Measurements from ENCODE around the gene P4HB. TPM values are rescaled to one million over a fixed set of nuclear protein-coding genes. Genes with fewer than 3 reads are reported as not detected.

The P4HB gene
- total and polyA plus RNA-seq, 4 donors, result 143 to 443 (median 283) TPM

DNA sequence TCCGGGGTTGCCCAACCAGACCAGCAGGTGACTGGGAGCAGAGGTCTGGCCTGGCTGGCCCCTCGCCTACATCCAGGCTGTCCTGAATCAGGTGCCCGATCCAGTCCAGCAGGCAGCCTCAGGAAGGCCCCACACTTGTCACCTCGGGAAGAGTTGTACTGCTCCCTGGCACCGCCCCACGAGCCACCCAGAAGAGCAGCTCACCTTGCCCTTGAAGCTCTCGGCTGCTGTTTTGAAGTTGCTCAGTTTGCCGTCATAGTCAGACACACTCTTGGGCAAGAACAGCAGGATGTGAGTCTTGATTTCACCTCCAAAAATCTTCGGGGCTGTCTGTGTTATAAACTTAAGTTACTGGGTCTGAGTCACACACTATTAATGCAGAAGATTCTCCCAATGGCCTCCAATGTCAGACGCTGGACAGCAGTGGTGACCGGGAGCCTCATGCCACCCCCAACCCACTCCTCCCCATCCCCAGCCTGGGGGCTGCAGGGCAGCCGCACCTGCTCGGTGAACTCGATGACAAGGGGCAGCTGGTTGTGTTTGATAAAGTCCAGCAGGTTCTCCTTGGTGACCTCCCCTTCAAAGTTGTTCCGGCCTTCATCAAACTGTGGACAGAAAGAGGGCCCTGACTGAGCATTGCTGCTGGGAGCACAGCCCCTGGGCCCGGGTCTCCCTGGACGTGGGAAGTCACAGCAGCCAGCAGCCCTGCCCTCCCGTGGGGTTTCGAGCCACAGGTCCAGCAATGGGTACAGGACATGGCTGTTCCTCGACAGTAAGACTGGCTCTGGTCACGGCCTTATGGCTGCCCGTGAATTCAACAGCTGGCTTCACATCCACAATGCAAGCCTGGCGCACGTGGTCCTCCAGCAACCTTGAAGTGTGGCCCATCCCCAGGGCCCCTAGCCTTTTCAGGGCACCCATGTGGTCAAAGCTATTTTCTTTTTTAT lies 13.3 kb downstream of the P4HB start:
- H3K27ac ChIP-seq (ENCODE audit: low read depth, low read length), result no peak overlapping the region
- H3K9me3 ChIP-seq (ENCODE audit: control insufficient read depth, insufficient read depth, low read length), result no peaks in the 10 kb centered on the region
- peaks cover 88% of the 10 kb centered on the region for H3K36me3 ChIP-seq (ENCODE audit: control insufficient read depth, insufficient read depth, low read length)
- no peaks in the 10 kb centered on the region for H3K27me3 ChIP-seq (ENCODE audit: control insufficient read depth, insufficient read depth, low read length)
- H3K4me3 ChIP-seq (ENCODE audit: low read depth, low read length), result no peak overlapping the region
- WGBS (ENCODE audit: insufficient coverage), result 94% methylated on average over 22 of the region's 24 CpGs
- H3K4me1 ChIP-seq (ENCODE audit: control insufficient read depth, insufficient read depth, low read length), result no peaks in the 10 kb centered on the region
- DNase-seq (ENCODE audit: low read depth in 4 of 6, low spot score in 6 of 6), result no peak

DNA sequence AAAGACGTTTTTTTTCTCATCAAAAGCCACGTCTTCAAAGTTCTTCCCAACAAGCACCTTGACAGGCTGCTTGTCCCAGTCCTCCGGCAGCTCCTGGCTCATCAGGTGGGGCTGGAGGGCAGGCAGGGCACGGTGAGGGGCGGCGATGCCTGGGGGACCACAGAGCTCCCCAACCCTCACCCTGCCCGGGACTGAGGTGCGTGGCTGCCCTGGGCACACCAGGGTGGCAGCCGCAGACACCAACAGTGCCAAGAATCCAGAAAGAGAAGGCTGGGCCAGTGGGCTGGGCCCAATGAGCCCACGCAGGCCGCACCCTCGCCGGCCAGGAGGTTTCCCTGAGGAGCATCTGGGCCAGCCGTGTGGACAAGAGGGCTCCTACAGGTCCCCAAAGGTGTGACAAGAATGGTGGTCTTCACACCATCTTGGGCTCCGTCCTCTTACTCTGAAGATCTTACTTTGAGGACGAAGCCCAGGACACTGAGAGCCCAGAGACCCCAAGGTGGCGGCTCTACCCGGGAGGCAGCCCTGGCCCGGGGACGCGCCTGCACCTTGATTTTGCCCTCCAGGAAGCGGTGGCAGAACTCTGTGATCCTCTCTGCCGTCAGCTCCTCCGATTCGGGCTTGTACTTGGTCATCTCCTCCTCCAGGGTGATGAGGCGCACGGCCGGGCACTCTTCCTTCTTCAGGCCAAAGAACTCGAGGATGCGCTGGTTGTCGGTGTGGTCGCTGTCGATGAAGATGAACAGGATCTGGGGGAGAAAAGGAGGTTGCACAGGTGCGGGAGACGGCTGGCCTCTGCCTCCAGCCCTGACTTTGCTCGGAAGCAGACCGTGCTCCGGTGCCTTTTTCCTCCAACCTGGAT lies 14.2 kb downstream of the P4HB start:
- no peaks in the 10 kb centered on the region for H3K4me1 ChIP-seq (ENCODE audit: control insufficient read depth, insufficient read depth, low read length)
- H3K9me3 ChIP-seq (ENCODE audit: control insufficient read depth, insufficient read depth, low read length), result no peaks in the 10 kb centered on the region
- H3K27me3 ChIP-seq (ENCODE audit: control insufficient read depth, insufficient read depth, low read length), result no peaks in the 10 kb centered on the region
- H3K36me3 ChIP-seq (ENCODE audit: control insufficient read depth, insufficient read depth, low read length), result peaks cover 88% of the 10 kb centered on the region
- no peak overlapping the region for H3K4me3 ChIP-seq (ENCODE audit: low read depth, low read length)
- no peak overlapping the region for H3K27ac ChIP-seq (ENCODE audit: low read depth, low read length)
- no peak for DNase-seq (ENCODE audit: low read depth in 4 of 6, low spot score in 6 of 6)
- WGBS (ENCODE audit: insufficient coverage), result 96% methylated on average over 36 of the region's 38 CpGs

DNA sequence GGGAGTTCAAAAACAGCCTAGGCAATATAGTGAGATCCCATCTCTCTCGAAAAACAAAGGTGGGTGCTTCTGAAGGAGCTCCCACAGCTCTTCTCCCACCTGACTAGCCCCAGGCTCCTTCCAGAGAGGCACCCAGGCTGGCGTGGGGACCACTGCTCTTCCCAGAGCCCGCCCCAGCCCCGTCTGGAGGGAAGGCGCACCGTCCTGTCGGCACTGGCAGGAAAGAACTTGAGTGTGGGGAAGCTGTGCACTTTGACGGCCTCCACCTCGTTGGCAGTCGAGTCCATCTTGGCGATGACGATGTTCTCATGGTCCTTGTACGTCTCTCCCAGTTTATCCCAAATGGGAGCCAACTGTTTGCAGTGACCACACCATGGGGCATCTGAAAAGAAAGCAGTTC lies 15.0 kb downstream of the P4HB start:
- peaks cover 86% of the 10 kb centered on the region for H3K36me3 ChIP-seq (ENCODE audit: control insufficient read depth, insufficient read depth, low read length)

DNA sequence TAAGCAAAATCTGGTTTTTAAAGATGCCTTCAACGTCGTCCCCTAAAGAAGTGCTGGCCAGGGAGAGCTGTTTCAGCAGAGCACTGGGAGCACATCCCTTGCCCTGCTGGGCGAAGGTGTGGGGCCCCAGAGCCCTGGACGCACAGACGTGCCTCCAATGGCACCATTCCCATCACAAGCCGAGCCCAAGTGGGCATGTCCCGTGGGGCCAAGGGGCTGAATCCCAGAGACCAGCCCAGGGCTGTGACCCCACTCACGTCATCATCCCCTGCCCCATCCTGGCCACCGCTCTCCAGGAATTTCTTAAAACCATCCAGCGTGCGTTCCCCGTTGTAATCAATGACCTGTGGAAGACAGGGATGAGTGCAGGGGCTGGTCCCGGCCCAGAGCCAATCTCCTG lies 15.4 kb downstream of the P4HB start:
- peaks cover 86% of the 10 kb centered on the region for H3K36me3 ChIP-seq (ENCODE audit: control insufficient read depth, insufficient read depth, low read length)
- WGBS (ENCODE audit: insufficient coverage), result 94% methylated on average over 13 of the region's 13 CpGs
- H3K27me3 ChIP-seq (ENCODE audit: control insufficient read depth, insufficient read depth, low read length), result no peaks in the 10 kb centered on the region
- H3K4me3 ChIP-seq (ENCODE audit: low read depth, low read length), result no peak overlapping the region
- H3K9me3 ChIP-seq (ENCODE audit: control insufficient read depth, insufficient read depth, low read length), result no peaks in the 10 kb centered on the region
- no peaks in the 10 kb centered on the region for H3K4me1 ChIP-seq (ENCODE audit: control insufficient read depth, insufficient read depth, low read length)
- DNase-seq (ENCODE audit: low read depth in 4 of 6, low spot score in 6 of 6), result no peak
- H3K27ac ChIP-seq (ENCODE audit: low read depth, low read length), result no peak overlapping the region

More for the DNA sequence above, 15.0 kb downstream of the P4HB start:
- no peaks in the 10 kb centered on the region for H3K4me1 ChIP-seq (ENCODE audit: control insufficient read depth, insufficient read depth, low read length)
- H3K9me3 ChIP-seq (ENCODE audit: control insufficient read depth, insufficient read depth, low read length), result no peaks in the 10 kb centered on the region
- no peak for DNase-seq (ENCODE audit: low read depth in 4 of 6, low spot score in 6 of 6)
- no peak overlapping the region for H3K4me3 ChIP-seq (ENCODE audit: low read depth, low read length)
- H3K27me3 ChIP-seq (ENCODE audit: control insufficient read depth, insufficient read depth, low read length), result no peaks in the 10 kb centered on the region
- no peak overlapping the region for H3K27ac ChIP-seq (ENCODE audit: low read depth, low read length)
- 92% methylated on average over 12 of the region's 13 CpGs for WGBS (ENCODE audit: insufficient coverage)

DNA sequence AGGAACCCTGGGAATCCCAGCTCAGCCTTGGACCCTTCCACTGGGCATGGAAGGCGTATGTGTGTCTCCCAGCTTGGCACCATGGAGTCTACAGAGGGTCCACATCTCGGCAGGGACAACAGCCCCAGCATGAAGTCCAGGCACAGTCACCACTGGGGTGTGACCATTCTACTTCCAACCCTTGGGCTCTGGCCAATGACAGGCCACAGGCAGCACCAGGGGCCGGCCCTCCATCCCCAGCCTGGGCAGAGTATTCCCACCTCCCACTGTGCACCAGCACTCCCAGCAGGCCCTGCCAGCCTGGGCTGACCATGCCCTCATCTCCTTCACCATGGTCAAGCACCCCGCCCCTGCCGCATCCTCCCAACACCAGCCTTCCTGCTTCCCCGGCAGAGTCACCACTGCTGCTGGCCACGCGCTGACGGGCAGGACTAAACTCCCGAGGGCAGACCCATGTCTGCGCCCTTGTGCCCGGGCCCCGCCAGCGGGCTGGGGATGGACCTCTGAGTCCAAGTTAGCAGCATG lies 15.9 kb downstream of the P4HB start:
- Histone ChIP-seq H3K4me3 (ENCODE audit: low read depth, low read length) (no peak overlapping the region), H3K27me3 (ENCODE audit: control insufficient read depth, insufficient read depth, low read length) (no peaks in the 10 kb centered on the region), H3K27ac (ENCODE audit: low read depth, low read length) (no peak overlapping the region), H3K4me1 (ENCODE audit: control insufficient read depth, insufficient read depth, low read length) (no peaks in the 10 kb centered on the region), H3K9me3 (ENCODE audit: control insufficient read depth, insufficient read depth, low read length) (no peaks in the 10 kb centered on the region), H3K36me3 (ENCODE audit: control insufficient read depth, insufficient read depth, low read length) (peaks cover 83% of the 10 kb centered on the region)
- DNase-seq (ENCODE audit: low read depth in 4 of 6, low spot score in 6 of 6), result no peak
- WGBS (ENCODE audit: insufficient coverage), result 96% methylated on average over 14 of the region's 14 CpGs

DNA sequence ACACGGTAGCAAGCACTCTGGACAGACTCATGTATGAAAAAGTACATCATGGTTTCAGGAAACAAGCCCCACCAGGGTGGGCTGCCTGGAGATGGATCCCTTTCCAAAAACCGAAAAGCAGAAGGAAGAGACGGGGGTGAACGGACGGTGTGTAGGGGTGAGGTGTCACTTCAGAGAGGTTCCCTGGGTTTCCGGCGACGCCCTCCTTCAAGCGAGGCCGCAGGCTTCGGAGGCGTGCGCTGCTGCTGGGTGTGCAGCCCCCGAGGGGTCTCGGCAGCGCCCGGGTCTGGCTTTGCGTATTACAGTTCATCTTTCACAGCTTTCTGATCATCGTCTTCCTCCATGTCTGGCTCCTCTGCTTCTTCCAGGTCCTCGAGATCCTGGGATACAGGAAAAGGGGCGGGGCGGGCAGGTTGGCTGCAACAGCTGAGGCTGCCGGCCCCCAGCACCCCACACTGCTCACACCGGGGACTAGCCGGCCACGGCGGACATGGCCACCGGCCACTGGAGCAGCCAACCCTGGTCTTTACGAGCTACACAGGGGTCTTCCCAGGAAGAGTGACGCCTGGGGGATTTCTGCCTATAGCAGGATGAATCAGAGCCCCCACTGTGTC lies 16.5 kb downstream of the P4HB start:
- WGBS (ENCODE audit: insufficient coverage), result 94% methylated on average over 27 of the region's 30 CpGs
- no peak for DNase-seq (ENCODE audit: low read depth in 4 of 6, low spot score in 6 of 6)

DNA sequence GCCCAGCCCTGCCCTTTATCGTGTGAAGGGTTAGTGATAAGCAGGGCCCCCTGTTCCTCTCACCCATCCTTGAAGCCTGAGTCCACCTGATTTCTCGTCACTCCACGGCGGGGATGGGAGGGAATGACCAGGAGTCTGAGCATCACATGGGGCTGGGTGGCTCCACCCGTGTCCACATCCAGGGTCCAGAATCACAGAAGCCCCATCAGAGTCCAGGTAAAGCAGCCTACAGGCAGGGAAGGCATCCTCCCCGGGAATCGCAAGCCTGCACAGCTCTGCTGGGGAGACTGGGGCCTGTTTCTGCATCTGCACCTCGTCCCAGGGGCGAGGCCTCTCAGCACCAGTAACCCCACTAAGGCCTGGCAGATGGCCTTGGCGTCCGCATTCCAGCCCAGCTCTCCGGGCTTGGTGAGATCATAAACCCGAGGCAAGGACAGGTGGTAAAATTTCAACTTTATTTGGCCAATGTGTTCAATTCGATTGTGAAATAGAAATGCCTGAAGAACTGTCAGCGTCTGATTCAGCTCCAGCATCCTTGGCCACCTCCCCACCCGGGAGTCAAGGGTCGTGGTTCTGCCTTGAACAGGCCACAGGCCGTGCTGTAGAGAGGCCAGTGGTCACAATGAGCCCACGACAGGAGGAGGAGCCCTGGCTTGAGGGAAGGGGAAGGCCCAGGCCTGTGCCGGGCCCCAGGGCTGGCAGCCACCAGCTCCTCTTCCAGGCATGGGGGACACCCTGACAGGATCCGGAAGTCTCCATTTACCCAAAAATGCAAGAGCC lies 17.4 kb downstream of the P4HB start:
- Histone ChIP-seq H3K36me3 (ENCODE audit: control insufficient read depth, insufficient read depth, low read length) (peaks cover 72% of the 10 kb centered on the region), H3K9me3 (ENCODE audit: control insufficient read depth, insufficient read depth, low read length) (no peaks in the 10 kb centered on the region), H3K4me3 (ENCODE audit: low read depth, low read length) (no peak overlapping the region), H3K4me1 (ENCODE audit: control insufficient read depth, insufficient read depth, low read length) (no peaks in the 10 kb centered on the region), H3K27ac (ENCODE audit: low read depth, low read length) (no peak overlapping the region), H3K27me3 (ENCODE audit: control insufficient read depth, insufficient read depth, low read length) (no peaks in the 10 kb centered on the region)
- WGBS (ENCODE audit: insufficient coverage), result 86% methylated on average over 17 of the region's 21 CpGs
- DNase-seq (ENCODE audit: low read depth in 4 of 6, low spot score in 6 of 6), result no peak

More for the DNA sequence above, 16.5 kb downstream of the P4HB start:
- H3K27me3 ChIP-seq (ENCODE audit: control insufficient read depth, insufficient read depth, low read length), result no peaks in the 10 kb centered on the region
- H3K9me3 ChIP-seq (ENCODE audit: control insufficient read depth, insufficient read depth, low read length), result no peaks in the 10 kb centered on the region
- H3K4me1 ChIP-seq (ENCODE audit: control insufficient read depth, insufficient read depth, low read length), result no peaks in the 10 kb centered on the region
- H3K4me3 ChIP-seq (ENCODE audit: low read depth, low read length), result no peak overlapping the region
- peaks cover 78% of the 10 kb centered on the region for H3K36me3 ChIP-seq (ENCODE audit: control insufficient read depth, insufficient read depth, low read length)
- no peak overlapping the region for H3K27ac ChIP-seq (ENCODE audit: low read depth, low read length)

DNA sequence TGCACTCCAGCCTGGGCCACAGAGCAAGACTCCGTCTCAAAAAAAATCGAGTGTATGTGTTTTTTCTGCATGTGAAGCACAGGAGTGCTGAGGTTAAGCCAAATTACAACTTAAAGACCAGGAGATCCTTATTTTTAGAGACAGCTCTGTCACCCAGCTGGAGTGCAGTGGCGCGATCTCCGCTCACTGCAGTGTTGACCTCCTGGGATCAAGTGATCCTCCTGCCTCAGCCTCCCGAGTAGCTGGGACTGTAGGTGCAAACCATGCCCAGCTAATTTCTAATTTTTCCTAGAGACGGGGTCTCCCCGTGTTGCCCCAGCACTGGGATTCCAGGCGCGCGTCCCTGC lies 18.0 kb downstream of the P4HB start:
- Histone ChIP-seq H3K36me3 (ENCODE audit: control insufficient read depth, insufficient read depth, low read length) (peaks cover 66% of the 10 kb centered on the region), H3K27me3 (ENCODE audit: control insufficient read depth, insufficient read depth, low read length) (no peaks in the 10 kb centered on the region), H3K4me1 (ENCODE audit: control insufficient read depth, insufficient read depth, low read length) (no peaks in the 10 kb centered on the region), H3K27ac (ENCODE audit: low read depth, low read length) (no peak overlapping the region), H3K9me3 (ENCODE audit: control insufficient read depth, insufficient read depth, low read length) (no peaks in the 10 kb centered on the region), H3K4me3 (ENCODE audit: low read depth, low read length) (no peak overlapping the region)
- no peak for DNase-seq (ENCODE audit: low read depth in 4 of 6, low spot score in 6 of 6)
- 95% methylated on average over 8 of the region's 11 CpGs for WGBS (ENCODE audit: insufficient coverage)

DNA sequence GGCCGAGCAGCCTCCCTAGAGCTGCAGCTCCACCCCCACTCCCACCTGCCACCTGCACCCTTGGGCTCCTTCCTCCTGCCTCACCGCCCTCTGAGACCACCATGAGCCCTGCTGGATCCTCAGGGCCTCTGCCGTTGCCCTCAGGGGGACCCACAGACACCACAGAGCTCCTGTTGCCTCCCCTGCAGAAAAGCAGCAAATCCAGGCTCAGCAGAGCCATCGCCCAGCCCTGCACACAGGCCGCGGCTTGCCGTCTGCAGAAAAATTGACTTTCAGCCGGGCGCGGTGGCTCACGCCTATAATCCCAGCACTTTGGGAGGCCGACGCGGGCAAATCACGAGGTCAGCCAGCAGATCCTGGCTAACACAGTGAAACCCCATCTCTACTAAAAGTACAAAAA lies 18.5 kb downstream of the P4HB start:
- Histone ChIP-seq H3K4me3 (ENCODE audit: low read depth, low read length) (no peak overlapping the region), H3K4me1 (ENCODE audit: control insufficient read depth, insufficient read depth, low read length) (no peaks in the 10 kb centered on the region), H3K36me3 (ENCODE audit: control insufficient read depth, insufficient read depth, low read length) (peaks cover 61% of the 10 kb centered on the region), H3K9me3 (ENCODE audit: control insufficient read depth, insufficient read depth, low read length) (no peaks in the 10 kb centered on the region), H3K27ac (ENCODE audit: low read depth, low read length) (no peak overlapping the region), H3K27me3 (ENCODE audit: control insufficient read depth, insufficient read depth, low read length) (no peaks in the 10 kb centered on the region)
- 86% methylated on average over 12 of the region's 15 CpGs for WGBS (ENCODE audit: insufficient coverage)
- DNase-seq (ENCODE audit: low read depth in 4 of 6, low spot score in 6 of 6), result no peak
